SK-N-MC (cell line): ENCODE results near the gene MED27.

Source experiments
- EZH2 ChIP-seq: fragments of 200-600 bp; sonication (generic); IDR thresholded peaks from one replicate; pipeline ENCODE4 v1.6.1; 2017; ENCODE audit warnings: antibody characterized with exemption
- FOXP2 ChIP-seq: optimal IDR thresholded peaks from 2 replicates; pipeline ENCODE3; 2011; ENCODE audit warnings: mild to moderate bottlenecking, moderate library complexity; ENCODE audit not compliant: insufficient read depth; ENCODE audit errors: extremely low read length, control extremely low read depth
- POLR2AphosphoS5 ChIP-seq: IDR thresholded peaks from 2 replicates; pipeline ENCODE4 v1.6.1; 2012; ENCODE audit warnings: mild to moderate bottlenecking, low read depth, low read length, borderline replicate concordance

- TF ChIP-seq POLR2AphosphoS5 (no peak), EZH2 (no peak), FOXP2 (no peak)
Measured at GRCh38 chr9:131997779-131998178, 81.9 kb downstream of the MED27 start.
